ENCODE results near the gene PPM1F. TPM values are rescaled to one million over a fixed set of nuclear protein-coding genes. Genes with fewer than 3 reads are reported as not detected.

The PPM1F gene
- total RNA-seq (ENCODE audit: low replicate concordance) = 24.2 and 35.1 TPM in 2 replicates

GRCh38 chr22:21952586-21953571, at the start of gene PPM1F:
TSS of gene PPM1F (minus strand) at chr22:21952848. CDS start at chr22:21946048, 6,800 bp downstream.

GRCh38 chr22:21982338-21982965, 29.8 kb upstream of the PPM1F start, which contains the start of gene TOP3B:
TSS of gene TOP3B (minus strand) at chr22:21982787. CDS start at chr22:21975709, 7,078 bp downstream.

Other genes with a start within 250 kb of the PPM1F start
- 0.98 and 1.1 TPM in 2 replicates for gene YPEL1, start 217.1 kb downstream of the PPM1F start, total RNA-seq (ENCODE audit: low replicate concordance)
- gene MAPK1, start 85.2 kb downstream of the PPM1F start, total RNA-seq (ENCODE audit: low replicate concordance) = 28.5 and 33.3 TPM in 2 replicates
- 13.9 and 14.7 TPM in 2 replicates for gene TOP3B, start 29.9 kb upstream of the PPM1F start, total RNA-seq (ENCODE audit: low replicate concordance)